ENCODE measurements around the gene ANGEL2.

DNA sequence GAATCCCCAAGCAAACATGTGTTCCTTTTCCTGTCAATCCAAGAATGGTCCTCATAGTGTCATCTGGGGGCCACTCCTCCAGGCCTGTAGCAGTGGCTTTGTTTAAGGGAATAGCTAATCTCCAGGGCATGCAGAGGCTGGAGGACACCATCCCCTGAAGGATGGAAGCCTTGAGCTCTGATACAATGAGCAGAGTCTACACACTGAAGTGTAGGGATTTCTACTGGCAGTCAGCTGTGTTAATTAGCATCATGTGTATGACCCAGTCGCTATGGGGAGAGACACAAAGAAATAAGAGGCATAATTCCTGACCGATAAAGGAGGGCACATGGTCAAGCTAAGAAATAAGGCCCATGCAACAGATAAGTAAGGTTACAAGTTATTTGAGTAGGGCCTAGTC, 29.1 kb downstream of the ANGEL2 start:
- TF ChIP-seq POLR2AphosphoS5 (IDR thresholded peaks at IDR 0.05; ENCODE audit: low read depth, low read length), result no peak
- TF ChIP-seq POLR2A (IDR thresholded peaks at IDR 0.05; ENCODE audit: low read depth, low read length), result no peak
- TF ChIP-seq TAF1 (IDR thresholded peaks at IDR 0.05; ENCODE audit: low read depth, low read length), result no peak
- TF ChIP-seq PAX5 (IDR thresholded peaks at IDR 0.05; ENCODE audit: insufficient read depth, low read length, severe bottlenecking), result no peak
- TF ChIP-seq SPI1 (IDR thresholded peaks at IDR 0.05; ENCODE audit: low read depth, low read length), result no peak

Data from GM12891 (cell line).